HCT116 (cell line): ENCODE data around the gene ZDHHC9. TPM values are rescaled to one million over a fixed set of nuclear protein-coding genes. Genes with fewer than 3 reads are reported as not detected.

Experiments
- ATAC-seq: fragments of 200-7000 bp; cut with Tn5 transposase; 2 replicates; pipeline ENCODE4 v1.9.1; 2020; ENCODE audit warnings: mild to moderate bottlenecking, moderate library complexity
- BruUV-seq: library from RNA; stranded (reverse); fragments of 400-500 nt; replicated peaks from 2 replicates; lab custom pipeline; 2021; lab: Mats Ljungman, UMichigan
- CTCF ChIA-PET: fragments of 300-600 bp; sonication (Branson Sonifier 250); formaldehyde crosslinking; loops from one replicate; lab custom pipeline; 2021; ENCODE audit warnings: antibody characterized with exemption; lab: Charles Lee
- POLR2A ChIA-PET: fragments of 300-600, 350-600 bp; sonication (Branson Sonifier 250); formaldehyde crosslinking; loops from one replicate; lab custom pipeline; 2021; ENCODE audit warnings: antibody characterized with exemption; lab: Charles Lee
- RAD21 ChIA-PET, 2 experiments: fragments of 300-600 bp; sonication (Branson Sonifier 250); formaldehyde crosslinking; loops; one replicate each; lab custom pipeline; 2023; ENCODE audit warnings: low total read pairs in 2 of 2; ENCODE audit not compliant: uncharacterized antibody in 2 of 2, unreplicated experiment in 2 of 2, low non-redundant PET in 1 of 2; lab: Charles Lee
- DNase-seq: peaks from one replicate; pipeline ENCODE4 v3.0.0-alpha.2; 2010; ENCODE audit warnings: low read depth, low spot score
- H2AFZ ChIP-seq: fragments of 200-600 bp; shearing (Covaris generic), sonication (generic); 2 replicates; pipeline ENCODE4 v1.6.1; 2017; ENCODE audit warnings: low read depth, mixed run types, mixed read lengths, antibody characterized with exemption, low read length; ENCODE audit not compliant: poor library complexity, severe bottlenecking
- H3K27ac ChIP-seq: 2 replicates; pipeline ENCODE4 v1.5.1; 2012; ENCODE audit warnings: low read depth, low read length
- H3K27me3 ChIP-seq: fragments of 200-600 bp; sonication (generic); 2 replicates; pipeline ENCODE4 v1.6.1; 2016; ENCODE audit warnings: mixed run types, low read length, mixed read lengths; ENCODE audit not compliant: insufficient read depth
- H3K36me3 ChIP-seq, 2 experiments: fragments of 200-500 bp in 1 of 2; fragments of 200-600 bp in 1 of 2; sonication (Bioruptor generic) in 1 of 2; sonication (generic) in 1 of 2; 2 replicates each; pipeline versions ENCODE4 v1.5.1 to v1.6.1; 2014 to 2016; ENCODE audit warnings: low read length in 2 of 2, inconsistent platforms in 1 of 2, mixed read lengths in 1 of 2, mixed run types in 1 of 2; ENCODE audit not compliant: insufficient read depth in 2 of 2, control insufficient read depth in 1 of 2
- H3K4me1 ChIP-seq, 2 experiments: fragments of 200-600 bp in 1 of 2; sonication (generic) in 1 of 2; 2 replicates each; pipeline versions ENCODE4 v1.5.1 to v1.6.1; 2012 to 2017; ENCODE audit warnings: low read length in 2 of 2, inconsistent platforms in 1 of 2, mild to moderate bottlenecking in 1 of 2, mixed read lengths in 1 of 2, mixed run types in 1 of 2, moderate library complexity in 1 of 2; ENCODE audit not compliant: insufficient read depth in 2 of 2, control insufficient read depth in 1 of 2
- H3K4me2 ChIP-seq: fragments of 200-600 bp; sonication (generic); 2 replicates; pipeline ENCODE4 v1.6.1; 2017; ENCODE audit warnings: mixed run types, low read length, mixed read lengths
- H3K4me3 ChIP-seq, 2 experiments: fragments of 200-600 bp in 1 of 2; sonication (generic) in 1 of 2; replicated peaks in 1 of 2; 2 replicates each; pipeline ENCODE4 v1.5.1; 2011 to 2016; ENCODE audit warnings: low read length in 2 of 2, control low read depth in 1 of 2, low read depth in 1 of 2, mild to moderate bottlenecking in 1 of 2, mixed read lengths in 1 of 2, mixed run types in 1 of 2
- H3K79me2 ChIP-seq: fragments of 200-600 bp; sonication (generic); 2 replicates; pipeline ENCODE4 v1.6.1; 2017; ENCODE audit warnings: mild to moderate bottlenecking, mixed run types, low read length, moderate library complexity, mixed read lengths; ENCODE audit not compliant: insufficient read depth
- H3K9ac ChIP-seq: fragments of 200-600 bp; sonication (generic); 2 replicates; pipeline ENCODE4 v1.6.1; 2016; ENCODE audit warnings: low read length, mixed read lengths
- H3K9me2 ChIP-seq: fragments of 200-600 bp; sonication (generic), shearing (Covaris generic); 2 replicates; pipeline ENCODE4 v1.6.1; 2017; ENCODE audit warnings: mixed run types, mild to moderate bottlenecking, moderate library complexity; ENCODE audit not compliant: insufficient read depth
- H3K9me3 ChIP-seq, 2 experiments: fragments of 200-500 bp in 1 of 2; fragments of 200-600 bp in 1 of 2; sonication (Bioruptor generic) in 1 of 2; sonication (generic) in 1 of 2; 2 replicates each; pipeline ENCODE4 v1.6.1; 2014 to 2017; ENCODE audit warnings: low read length in 2 of 2, mixed read lengths in 2 of 2, inconsistent platforms in 1 of 2, low read depth in 1 of 2, mild to moderate bottlenecking in 1 of 2, mixed run types in 1 of 2, moderate library complexity in 1 of 2; ENCODE audit not compliant: control insufficient read depth in 1 of 2, insufficient read depth in 1 of 2
- H4K20me1 ChIP-seq: fragments of 200-600 bp; sonication (generic), shearing (Covaris generic); 2 replicates; pipeline ENCODE4 v1.6.1; 2017; ENCODE audit warnings: mixed run types, mild to moderate bottlenecking, moderate library complexity; ENCODE audit not compliant: insufficient read depth
- CBX3 ChIP-seq: IDR thresholded peaks from 2 replicates; pipeline ENCODE4 v1.6.1; 2012; ENCODE audit warnings: low read depth
- JUND ChIP-seq: IDR thresholded peaks from 2 replicates; pipeline ENCODE4 v1.6.1; 2012
- MAX ChIP-seq: IDR thresholded peaks from 2 replicates; pipeline ENCODE4 v1.6.1; 2012
- POLR2A ChIP-seq: IDR thresholded peaks from 2 replicates; pipeline ENCODE4 v1.7.0; 2011; ENCODE audit warnings: borderline replicate concordance; ENCODE audit not compliant: insufficient read depth, insufficient read length; ENCODE audit errors: extremely low read depth
- REST ChIP-seq: IDR thresholded peaks from 2 replicates; pipeline ENCODE4 v1.6.1; 2012; ENCODE audit warnings: low read depth
- SIN3A ChIP-seq: IDR thresholded peaks from 2 replicates; pipeline ENCODE4 v1.6.1; 2012; ENCODE audit warnings: low read depth
- TCF7L2 ChIP-seq: IDR thresholded peaks from 2 replicates; pipeline ENCODE4 v1.7.0; 2011; ENCODE audit warnings: borderline replicate concordance, inconsistent platforms; ENCODE audit not compliant: insufficient read depth, insufficient read length; ENCODE audit errors: extremely low read depth
- YY1 ChIP-seq: IDR thresholded peaks from 2 replicates; pipeline ENCODE4 v1.6.1; 2011; ENCODE audit warnings: low read length, low read depth, moderate library complexity, mild to moderate bottlenecking; ENCODE audit not compliant: insufficient replicate concordance; ENCODE audit errors: extremely low read depth
- ZBTB33 ChIP-seq: IDR thresholded peaks from 2 replicates; pipeline ENCODE4 v1.6.1; 2011; ENCODE audit warnings: mild to moderate bottlenecking, low read length, moderate library complexity; ENCODE audit not compliant: insufficient replicate concordance; ENCODE audit errors: extremely low read depth
- ZNF274 ChIP-seq: fragments of 200-500 bp; sonication (Bioruptor generic); IDR thresholded peaks from 2 replicates; pipeline ENCODE4 v1.6.1; 2014; ENCODE audit warnings: mild to moderate bottlenecking, low read depth, low read length, inconsistent platforms
- intact Hi-C: fragments of 100-400 bp; cut with micrococcal nuclease; formaldehyde crosslinking; loops from 2 replicates; pipeline ENCODE4 v1.10.0; 2022
- total RNA-seq: library from RNA; stranded (reverse); gene quantifications from one replicate; pipeline ENCODE4 v1.2.1, GENCODE V29; 2021; ENCODE audit not compliant: unreplicated experiment

ZDHHC9 gene
- total RNA-seq, 1 experiment from 2014 or later, result 18.9 TPM

- no peaks in the 10 kb centered on the region for H3K9me3 ChIP-seq
- H3K79me2 ChIP-seq, result no peaks in the 10 kb centered on the region
- TF ChIP-seq MAX (no peak), ZNF274 (no peak), SIN3A (no peak), YY1 (no peak), POLR2A (no peak), CBX3 (no peak), REST (no peak), JUND (no peak), TCF7L2 (no peak), ZBTB33 (no peak)
- TF ChIP-seq, all 23 proteins: peak for 0
- H3K9me2 ChIP-seq, result no peaks in the 10 kb centered on the region
- RAD21 ChIA-PET, result no interaction called here
- DNase-seq (no peak), ATAC-seq (no peak)
- no peaks in the 10 kb centered on the region for H4K20me1 ChIP-seq
- BruUV-seq, result no TSS peak
- no peak overlapping the region for H3K4me3 ChIP-seq
- no peaks in the 10 kb centered on the region for H3K4me1 ChIP-seq
- H3K36me3 ChIP-seq, result no peaks in the 10 kb centered on the region
- intact Hi-C loops, result no loop called here
- H3K9ac ChIP-seq, result no peak overlapping the region
- H3K4me2 ChIP-seq, result no peak overlapping the region
- no peak overlapping the region for H3K27ac ChIP-seq
- POLR2A ChIA-PET, result no interaction called here
- no peaks in the 10 kb centered on the region for H3K27me3 ChIP-seq
- CTCF ChIA-PET, result no interaction called here
- H2AFZ ChIP-seq, result no peak overlapping the region
These were observed 25.6 kb downstream of the ZDHHC9 start for GRCh38 chrX:129818123-129818522.
